ENCODE results near the gene DESI1.

- TF ChIP-seq, protein P1, sequence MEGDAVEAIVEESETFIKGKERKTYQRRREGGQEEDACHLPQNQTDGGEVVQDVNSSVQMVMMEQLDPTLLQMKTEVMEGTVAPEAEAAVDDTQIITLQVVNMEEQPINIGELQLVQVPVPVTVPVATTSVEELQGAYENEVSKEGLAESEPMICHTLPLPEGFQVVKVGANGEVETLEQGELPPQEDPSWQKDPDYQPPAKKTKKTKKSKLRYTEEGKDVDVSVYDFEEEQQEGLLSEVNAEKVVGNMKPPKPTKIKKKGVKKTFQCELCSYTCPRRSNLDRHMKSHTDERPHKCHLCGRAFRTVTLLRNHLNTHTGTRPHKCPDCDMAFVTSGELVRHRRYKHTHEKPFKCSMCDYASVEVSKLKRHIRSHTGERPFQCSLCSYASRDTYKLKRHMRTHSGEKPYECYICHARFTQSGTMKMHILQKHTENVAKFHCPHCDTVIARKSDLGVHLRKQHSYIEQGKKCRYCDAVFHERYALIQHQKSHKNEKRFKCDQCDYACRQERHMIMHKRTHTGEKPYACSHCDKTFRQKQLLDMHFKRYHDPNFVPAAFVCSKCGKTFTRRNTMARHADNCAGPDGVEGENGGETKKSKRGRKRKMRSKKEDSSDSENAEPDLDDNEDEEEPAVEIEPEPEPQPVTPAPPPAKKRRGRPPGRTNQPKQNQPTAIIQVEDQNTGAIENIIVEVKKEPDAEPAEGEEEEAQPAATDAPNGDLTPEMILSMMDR (IDR thresholded peaks at IDR 0.05 in 4 of 5, conservative IDR thresholded peaks at IDR 0.05 in 1 of 5): no peak
- TF ChIP-seq POLR2A (IDR thresholded peaks at IDR 0.05): no peak
Observed at GRCh38 chr22:41561788-41562187, 59.1 kb downstream of the DESI1 start.

Measured in gastrocnemius medialis (tissue), 4 donors.